GM18870 (cell line): Measurements from ENCODE around the gene DUSP7.

ENCODE experiments used
- ATAC-seq: cut with Tn5 transposase; IDR thresholded peaks from one replicate; pipeline ENCODE4 v1.9.1; 2021; ENCODE audit warnings: moderate library complexity; ENCODE audit not compliant: unreplicated experiment

DUSP7 gene

DNA sequence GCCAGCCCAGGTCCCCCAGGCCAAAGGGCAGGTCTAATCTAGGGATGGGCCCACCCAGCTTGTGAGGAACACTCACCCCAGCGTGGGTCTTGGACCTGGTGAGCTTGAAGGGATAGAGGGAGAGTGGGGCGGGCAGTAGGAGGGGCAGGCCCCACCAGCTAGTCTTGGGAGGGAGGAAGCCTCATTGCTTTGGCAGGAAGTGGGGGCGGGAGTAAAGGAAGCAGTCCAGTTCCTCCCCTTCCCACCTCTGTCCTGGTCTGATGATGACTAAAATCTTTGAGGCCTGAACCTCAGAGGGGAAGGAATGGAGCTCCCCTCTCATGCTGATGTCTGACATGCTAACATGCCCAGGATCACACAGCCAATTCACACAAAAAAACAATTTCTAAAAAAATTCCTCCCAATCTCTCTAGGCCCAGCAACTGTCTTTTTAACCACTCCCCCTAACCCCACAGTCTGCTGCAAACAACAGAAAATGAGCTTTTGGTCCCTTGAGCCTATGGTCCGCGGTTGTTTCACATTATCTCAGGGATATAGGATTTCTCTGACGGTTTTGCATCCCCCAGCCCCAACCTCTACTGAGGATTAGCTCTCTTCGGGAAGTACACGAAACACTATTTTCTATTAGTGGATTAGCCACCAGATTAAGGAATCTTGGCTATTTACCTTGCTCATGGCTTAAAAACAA is 30.7 kb upstream of the DUSP7 start:
- ATAC-seq: no peak

DNA sequence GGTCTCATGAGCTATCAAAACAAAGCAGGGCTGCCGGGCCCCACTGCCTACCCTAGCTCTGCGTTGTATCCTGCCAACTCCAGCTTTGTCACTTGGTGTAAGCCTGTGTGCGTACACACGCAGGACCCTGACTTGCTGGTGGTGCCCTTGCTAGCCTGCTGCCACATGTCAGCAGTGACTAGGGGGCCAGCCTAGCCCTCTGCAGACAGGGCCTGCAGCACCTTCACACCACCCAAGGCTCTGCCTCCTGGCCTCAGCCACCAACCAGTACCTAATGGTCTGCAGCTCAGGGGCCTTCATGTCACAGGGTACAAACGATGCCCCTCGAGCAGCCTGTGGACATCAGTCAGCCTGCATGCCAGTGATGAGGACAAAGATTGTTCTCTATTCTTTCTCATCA is 30.1 kb upstream of the DUSP7 start:
- ATAC-seq: no peak

DNA sequence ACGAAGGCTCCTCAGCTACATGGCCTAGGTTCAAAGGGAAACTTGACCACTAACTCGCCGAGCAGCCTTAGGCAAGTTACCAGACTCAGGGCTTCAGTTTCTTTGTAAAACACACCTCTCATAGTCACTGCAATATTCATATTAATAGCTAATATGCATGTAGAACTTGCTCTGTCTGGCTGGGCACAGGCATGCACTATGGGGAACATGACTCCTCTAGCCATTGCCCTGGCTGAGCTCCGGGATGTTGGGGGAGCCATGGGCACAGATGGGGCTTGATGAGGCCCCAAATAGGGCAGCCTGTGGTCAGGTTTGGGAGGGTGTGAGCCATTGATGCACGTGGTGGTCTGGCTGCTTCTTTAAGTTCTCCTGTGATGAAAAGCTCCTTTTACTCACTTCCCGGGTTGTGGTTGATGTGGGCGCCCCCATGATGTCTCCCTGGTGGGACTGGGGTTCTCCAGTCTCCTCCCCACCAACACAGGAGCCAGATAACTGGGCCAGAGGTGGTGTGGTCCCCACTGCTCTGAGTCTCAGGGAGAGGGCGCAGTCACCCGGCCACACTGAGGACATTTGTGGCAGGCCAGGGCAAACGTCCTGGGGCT is 29.4 kb upstream of the DUSP7 start:
- ATAC-seq: no peak

DNA sequence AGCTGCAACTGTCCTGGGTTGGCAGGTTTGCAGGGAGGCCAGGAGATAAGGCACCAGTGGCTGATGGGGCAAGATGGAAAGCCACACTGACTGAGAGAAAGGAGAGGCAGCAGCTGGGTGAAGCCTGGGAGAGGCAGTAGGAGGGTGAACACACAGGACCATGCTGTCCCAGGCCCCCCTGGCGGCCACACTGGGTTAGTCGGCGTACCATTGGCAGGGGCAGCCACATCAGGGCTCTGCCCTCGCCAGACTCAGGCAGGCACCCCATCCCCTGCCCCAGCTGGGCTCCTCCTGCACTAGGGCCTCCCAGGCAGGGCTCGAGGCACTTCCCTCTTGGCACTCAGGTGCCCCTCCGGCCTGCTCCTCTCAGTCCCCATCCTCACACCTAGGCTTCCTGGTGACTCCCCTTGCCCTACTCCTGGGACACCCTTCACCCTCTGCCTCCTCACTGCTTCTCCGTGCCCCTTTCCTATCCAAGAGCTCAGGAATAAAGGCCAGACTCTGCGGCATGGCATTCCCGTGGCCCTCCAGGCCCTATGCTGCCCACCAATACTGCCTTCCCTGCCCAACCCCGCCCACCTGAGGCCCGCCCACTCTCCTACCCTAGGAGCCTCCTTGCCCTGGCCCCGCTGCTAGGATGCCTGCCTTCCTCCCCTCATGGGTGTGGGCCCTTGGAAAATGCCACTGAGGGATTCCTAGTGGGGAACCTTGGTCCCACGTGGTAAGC is 28.7 kb upstream of the DUSP7 start:
- no peak for ATAC-seq

DNA sequence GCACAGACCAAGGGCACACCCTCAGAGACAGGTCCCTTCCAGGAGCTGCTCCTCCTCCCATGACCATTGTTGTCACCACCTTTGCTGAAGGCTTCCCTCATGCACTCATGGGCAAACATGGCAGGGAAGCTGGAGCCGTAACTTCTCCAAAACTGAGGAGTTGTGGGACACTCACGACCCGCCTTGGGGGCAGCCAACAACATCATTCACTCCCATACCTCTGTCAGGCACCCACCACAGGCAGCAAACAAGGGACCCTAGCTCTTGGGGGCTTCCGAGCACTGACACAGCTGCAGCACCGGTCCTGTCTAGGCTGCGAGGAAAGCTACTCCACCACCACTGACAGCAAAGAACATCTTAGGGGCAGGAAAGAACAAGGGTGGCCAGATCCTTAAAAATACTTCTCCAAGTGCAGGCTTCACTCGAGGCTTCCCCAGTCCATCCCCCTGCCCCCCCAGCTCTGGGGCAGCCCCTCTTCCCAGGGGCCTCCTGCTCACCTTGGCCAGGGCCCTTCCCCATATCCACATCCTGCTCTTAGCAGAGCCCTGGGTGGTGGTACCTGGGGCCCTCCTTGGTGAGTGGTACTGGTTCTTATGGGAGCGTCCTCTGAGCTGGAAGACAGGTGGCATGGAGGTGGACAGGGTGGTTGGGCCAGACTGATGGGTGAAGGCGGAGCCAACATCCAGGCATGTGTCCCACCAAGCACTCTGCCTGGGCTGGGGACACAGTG is 28.0 kb upstream of the DUSP7 start:
- no peak for ATAC-seq

DNA sequence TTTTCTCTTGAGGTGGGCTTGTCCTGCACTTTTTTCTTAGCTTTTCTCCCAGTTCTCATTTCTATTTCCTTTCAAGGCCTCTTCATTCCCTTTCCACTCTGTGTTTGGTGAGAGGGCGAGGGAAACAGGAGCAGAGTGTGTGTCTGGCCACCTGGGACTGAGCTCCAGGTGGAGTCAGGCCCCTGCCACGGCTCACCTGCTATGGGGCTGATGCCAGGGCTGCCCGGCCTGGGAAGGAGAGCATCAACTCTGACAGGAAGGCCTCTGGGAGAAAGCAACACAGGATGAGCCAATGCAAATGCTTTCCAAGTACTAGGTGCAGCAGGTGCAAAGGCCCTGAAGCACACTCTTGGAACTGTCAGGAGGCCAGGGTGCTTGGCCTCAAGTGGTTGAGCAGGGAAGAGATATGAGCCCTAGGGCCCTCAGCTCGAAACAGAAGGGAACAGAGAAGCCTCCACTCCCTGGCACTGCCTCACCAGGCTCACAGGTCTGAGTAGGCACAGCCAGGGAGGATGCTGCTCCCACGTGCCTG is 27.3 kb upstream of the DUSP7 start:
- no peak for ATAC-seq

DNA sequence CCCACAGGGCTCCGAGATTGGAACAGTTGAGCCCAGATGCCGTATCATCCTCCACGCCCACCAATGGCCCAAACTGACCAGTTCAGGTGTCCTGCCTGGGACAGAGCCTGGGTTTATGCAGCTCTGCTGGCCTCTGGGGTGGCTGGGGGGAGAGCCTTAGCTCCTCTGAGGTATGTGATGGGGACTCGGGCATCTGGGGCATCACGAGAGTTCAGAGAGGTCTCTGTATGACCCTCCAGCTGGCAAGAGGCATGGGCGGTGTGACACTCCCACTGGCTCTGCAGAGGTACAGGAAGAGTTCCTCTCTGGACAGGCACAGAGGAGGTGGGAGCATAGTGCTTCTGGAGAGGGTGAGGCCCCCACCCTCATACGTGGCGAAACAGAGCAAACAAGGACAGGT is 26.6 kb upstream of the DUSP7 start:
- no peak for ATAC-seq

DNA sequence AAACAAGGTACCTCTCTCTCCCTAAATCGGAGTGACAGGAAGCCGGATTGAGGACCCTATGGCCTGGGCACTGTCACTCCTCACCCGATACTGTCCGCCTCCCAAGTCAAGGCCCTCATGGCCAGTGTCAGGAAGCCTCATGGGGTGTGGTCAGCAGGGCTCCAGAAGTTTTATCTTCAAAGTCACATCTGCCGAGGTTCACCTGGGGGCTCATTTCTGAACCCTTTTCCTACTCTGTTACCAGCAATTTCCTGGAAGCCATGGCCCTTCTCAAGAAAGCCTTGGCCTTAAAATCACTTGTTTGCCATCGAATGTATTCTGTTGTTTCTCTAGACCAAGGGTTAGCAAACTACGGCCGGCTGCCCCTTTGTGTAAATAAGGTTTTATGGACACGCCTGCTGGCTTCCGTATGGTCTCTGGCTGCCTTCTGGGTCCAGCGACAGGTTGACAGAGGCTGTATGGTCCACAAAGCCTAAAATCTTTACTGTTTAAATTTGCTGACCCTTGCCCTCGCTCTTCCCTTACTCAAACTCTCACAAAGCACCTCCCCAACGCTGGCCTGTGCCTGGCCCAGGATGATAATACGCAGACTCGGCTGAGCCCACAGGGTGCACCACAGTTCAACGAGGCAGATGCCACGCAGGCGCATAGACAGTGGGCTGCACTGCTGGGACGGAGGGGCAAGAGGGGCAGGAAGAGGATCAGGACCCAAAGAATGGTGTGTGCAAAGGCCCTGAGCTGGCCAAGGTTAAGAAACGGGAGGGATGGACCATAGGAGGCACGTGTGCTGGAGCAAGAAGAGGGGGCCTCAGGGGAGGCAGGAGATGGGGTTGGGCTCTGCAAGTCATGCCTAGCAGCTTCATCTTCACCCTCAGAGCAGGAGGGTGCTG is 24.7 kb upstream of the DUSP7 start:
- ATAC-seq: no peak

DNA sequence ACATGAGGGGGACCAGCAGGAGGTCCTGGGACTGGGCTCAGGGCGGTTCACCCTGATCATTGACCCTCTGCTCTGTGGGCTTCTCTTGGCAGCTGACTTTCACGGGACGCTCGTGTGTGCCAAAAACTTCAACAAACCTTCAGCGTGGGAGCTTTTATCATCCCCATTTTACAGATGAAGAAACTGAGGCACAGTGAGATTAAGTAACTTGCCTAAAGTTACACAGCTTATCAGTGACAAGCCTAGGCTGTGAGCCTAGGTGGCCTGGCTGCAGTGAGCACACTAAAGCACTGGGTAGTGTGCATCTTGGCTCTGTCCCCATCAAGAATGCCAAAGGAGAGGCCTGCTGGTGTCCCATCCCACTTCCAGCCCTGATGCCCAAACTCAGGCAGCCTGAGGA is 23.6 kb upstream of the DUSP7 start:
- no peak for ATAC-seq

DNA sequence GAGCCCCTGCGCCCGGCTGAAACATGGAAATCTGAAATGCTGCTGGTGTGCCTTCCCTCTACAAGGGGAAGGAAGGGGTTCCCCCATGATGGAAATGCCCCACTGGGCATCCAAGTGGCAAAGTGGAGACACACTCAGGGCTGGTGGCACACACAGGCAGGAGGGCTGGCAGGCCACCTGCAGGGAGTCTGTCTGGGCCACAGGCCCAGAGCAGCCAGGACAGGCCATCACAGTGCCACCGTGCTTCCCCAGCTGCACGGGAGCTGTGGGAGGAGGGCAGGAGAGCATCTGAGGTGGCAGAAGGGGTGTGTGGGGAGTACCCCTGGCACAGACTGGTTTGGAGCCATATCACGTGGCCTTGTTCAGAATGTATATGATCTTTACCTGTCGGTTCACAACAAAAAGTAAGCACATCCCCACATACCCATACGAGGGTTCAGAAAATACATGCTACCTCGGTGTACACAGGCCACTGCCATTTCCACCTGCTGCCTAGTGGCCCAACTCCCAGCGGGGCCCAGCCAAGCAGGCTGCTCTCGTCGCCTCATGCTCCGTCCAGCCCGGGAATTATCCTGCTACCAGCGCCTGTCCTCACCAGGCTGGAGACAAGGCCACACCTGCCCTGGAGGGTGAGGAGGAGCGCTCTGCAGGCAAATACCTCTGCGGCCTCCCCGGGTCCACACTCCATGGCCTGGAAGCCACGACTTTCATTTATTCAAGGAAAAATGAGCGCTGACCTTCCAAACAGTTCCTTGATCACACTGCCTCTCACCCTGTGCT is 22.6 kb upstream of the DUSP7 start:
- ATAC-seq: no peak

DNA sequence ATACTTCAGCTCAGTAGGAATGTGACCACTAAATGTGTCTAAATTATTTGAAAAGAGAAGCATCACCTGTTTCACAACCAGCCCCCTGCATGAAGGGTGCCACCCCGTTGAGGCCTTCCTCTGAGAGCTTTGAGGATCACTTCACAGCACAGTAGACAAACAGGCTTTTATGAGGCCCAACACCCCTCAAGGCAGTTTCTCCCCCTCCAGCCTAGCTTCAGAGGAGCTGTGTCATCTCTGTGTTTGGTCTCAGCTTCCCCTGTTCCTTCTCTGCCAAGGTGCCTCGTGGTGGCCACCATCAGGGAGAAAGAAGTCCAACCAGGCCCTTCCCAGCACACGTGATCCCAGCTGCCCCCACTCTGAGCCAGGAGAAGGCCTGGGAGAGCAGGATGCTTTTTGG is 21.6 kb upstream of the DUSP7 start:
- ATAC-seq: no peak

DNA sequence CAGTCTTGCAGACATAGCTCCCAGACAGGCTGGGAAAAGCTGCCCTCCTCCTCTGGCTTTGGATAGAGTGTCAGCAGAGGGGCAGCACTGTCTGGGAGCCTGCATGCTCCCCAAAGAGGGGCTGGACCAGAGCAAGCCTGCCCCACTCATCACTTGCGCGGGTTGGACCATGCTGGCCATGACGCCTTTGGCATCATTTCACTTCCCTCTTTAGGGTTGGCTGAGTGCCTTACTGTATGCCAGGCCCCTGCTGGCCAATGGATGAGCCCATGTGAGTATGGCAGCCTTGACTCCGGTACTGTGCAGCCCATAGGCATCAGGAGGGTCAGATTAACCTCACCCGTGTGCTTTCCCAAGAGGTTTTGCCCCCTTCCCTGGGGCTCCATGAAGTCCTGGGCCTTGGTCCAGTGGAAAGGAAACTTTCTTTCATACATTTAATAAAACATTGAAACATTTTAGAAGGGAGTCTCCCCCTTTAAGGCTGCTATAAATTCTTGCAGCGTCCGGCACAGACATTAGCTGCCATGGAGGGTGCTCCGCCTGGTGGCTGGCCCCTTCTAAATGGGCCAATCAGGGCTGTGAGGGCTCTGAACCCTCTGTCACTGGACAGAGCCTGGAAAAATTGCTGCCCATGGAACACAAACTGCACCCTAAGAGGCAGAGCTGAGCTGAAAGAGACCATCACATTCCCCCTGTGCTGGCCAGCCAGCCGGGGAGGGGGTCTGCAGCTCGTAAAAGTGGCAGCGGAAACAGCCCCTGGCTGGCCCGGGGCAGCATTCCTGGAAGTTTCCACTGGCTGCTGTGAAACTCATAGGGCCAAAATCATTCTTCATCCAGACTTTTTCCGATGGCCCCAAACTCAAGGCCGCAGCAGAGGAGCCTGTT is 20.8 kb upstream of the DUSP7 start:
- no peak for ATAC-seq

DNA sequence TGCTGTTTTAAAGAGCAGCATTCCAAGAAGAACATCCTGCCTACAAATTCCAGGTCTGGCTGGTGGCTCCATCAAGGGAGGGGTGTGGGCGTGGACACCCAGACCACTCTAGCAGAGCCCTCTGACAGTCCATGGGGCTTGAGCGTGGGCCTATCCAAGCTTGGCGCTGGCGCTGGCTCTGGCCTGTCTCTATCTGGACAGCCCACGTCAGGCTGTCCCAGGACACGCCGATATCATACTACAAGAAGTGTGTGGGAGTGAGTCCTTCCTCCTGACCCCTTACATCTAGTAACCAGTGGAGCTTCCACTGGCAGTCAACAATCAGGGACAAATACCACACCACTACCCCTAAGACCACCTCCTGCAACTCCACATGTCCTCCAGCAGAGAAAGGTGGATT is 17.1 kb upstream of the DUSP7 start:
- ATAC-seq: no peak

DNA sequence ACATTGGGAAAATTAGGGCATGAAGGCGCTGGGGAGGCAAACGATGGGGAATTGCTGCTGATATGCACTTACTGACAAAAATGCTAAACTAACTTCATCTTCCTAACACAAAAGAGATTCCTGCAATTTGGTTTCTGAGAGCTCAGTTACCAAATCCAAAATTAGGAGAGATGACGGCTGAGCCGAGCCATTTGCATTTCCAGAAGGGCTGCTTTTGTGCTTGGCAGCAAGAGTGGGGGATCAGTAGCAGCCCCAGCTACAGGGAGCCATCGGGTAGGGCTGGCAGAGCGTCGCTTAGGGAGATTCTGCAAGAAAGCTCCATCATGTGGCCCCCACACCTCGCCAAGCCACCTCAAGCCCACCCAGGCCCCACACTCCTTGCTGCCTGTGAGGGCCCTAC is 16.1 kb upstream of the DUSP7 start:
- ATAC-seq: no peak

DNA sequence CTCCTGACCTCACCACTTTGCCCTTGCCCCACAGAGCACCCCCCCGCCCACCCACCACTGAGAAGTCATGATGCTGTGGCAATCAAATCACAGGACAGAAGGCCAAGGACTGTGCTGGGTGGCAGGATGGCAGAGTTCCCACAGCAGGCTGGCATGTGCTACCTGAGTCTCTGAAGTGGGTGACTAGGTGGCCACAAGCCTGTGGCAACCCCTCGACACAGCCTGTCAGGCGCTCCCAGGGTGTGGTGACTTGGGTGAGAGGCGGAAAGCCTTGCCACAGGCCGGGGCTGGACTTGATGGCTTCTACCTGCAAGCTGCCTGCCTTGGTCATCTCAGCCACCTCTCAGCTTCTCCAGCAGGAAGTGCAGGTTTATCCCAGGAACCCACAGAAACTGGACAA is 15.6 kb upstream of the DUSP7 start:
- no peak for ATAC-seq

DNA sequence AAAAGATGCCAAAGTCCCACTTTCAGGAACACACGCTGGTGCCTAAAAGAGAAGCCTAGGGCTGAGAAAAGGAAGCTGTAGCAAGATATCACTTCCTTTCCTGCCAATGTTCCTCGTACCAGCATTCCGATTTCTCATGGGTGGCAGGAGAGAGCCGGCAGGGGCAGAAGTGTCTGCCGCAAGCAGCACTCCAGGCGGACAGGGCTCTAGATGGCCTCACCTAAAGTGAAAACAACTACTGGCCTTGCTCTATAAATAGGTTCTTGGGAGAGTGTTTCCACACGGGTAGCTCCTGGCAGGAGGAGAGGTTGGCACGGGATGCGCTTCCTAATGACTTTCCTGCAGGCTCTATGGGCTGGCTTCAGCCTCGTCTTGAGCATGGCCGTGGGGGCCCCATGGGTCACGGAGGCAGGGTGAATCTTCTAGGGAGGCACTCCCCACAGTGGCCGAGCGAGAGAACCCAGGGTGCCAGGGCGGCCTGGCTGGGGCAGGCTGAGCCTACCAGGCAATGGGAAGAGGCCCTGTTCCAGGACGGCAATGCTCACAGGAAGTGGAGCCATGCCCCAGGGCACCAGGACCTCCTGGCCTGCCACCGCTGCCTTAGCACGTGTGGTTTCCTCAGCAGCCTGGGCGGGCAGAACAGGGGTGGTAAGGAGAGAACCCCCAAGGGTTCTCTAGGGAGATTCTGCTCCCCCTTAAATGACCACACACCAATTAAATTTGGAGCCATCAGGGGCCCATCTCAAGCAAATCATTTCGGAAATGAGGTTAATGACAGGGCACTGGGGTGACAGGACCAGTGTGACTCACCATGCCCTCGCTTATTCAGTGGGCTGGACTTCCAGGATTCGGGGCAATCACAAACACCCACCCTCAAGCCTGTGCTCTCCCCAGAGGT is 14.6 kb upstream of the DUSP7 start:
- ATAC-seq: no peak

DNA sequence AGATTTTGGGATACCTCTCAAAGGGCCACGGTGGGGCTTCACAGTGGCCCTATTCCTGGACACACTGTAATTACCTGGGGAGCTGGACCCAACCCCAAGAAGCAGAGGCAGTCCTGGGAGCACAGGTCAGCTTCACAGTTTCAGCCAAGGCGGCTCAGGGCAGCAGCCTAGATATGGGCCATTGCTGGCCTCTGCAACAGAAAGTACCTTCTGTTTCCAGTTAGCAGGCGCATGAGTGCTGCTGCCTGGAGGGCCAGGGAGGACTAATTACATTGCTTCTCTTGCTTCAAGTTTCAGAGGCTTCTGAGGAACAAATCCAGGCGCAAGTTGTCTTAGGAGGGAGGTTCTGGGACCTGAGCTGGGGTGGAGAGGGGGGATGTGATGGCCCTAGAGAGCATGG is 13.5 kb upstream of the DUSP7 start:
- ATAC-seq: no peak

DNA sequence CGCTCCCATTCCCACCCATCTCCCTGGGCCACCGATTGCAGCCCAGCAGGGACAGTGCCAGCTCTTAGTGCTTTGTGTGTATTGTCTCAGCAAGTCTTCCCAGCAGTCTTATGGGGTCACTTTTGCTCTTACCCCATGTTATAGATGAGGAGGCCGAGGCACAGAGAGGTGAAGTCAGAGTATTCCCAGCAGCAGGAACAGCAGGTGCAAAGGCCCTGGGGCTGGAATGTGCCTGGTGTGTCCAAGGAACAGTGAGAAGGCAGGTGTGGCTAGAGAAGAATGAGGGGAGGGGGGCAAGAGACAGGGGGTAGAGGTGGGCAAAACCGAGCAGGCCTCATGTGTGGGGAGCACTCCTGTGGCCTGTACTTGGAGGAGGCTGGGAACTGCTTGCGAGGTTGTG is 12.8 kb upstream of the DUSP7 start:
- no peak for ATAC-seq
